Stimulated activated naive CD8-positive, alpha-beta T cell treated with anti-CD3 and anti-CD28 coated beads, Interleukin-15, amount 100 ng/mL, for 72 hours (primary cell): ENCODE data around the gene HVCN1.
A peak's percentile ranks its signal among the peaks of the same experiment; 100 is the strongest.
"Not testable (repeated sequence)": the region's sequence is repeated elsewhere in the genome, so short reads cannot be mapped to it uniquely, and the experiment has no call there.

Source experiments
- ATAC-seq: fragments of 150-1000 bp; cut with Tn5 transposase; 2 replicates; pipeline ENCODE4 v1.10.0; 2021; ENCODE audit warnings: mild to moderate bottlenecking, moderate library complexity
- DNase-seq, 2 donors: peaks; one replicate each; pipeline ENCODE4 v3.0.0; 2021 to 2022
- H3K27ac Mint-ChIP-seq, 2 donors: one replicate each; pipeline ENCODE4 v1.8.0; 2022; ENCODE audit warnings: mild to moderate bottlenecking in 2 of 2, mixed read lengths in 2 of 2, moderate library complexity in 2 of 2
- H3K27me3 Mint-ChIP-seq: one replicate; pipeline ENCODE4 v1.8.0; 2022; ENCODE audit warnings: mixed read lengths
- H3K4me1 Mint-ChIP-seq: one replicate; pipeline ENCODE4 v1.8.0; 2022; ENCODE audit warnings: mild to moderate bottlenecking, mixed read lengths
- H3K4me3 Mint-ChIP-seq, 2 donors: one replicate each; pipeline ENCODE4 v1.8.0; 2022; ENCODE audit warnings: mild to moderate bottlenecking in 2 of 2, mixed read lengths in 2 of 2, moderate library complexity in 1 of 2
- H3K9me3 Mint-ChIP-seq, 2 donors: one replicate each; pipeline ENCODE4 v1.8.0; 2022; ENCODE audit warnings: mixed read lengths in 2 of 2

The HVCN1 gene, protein sequence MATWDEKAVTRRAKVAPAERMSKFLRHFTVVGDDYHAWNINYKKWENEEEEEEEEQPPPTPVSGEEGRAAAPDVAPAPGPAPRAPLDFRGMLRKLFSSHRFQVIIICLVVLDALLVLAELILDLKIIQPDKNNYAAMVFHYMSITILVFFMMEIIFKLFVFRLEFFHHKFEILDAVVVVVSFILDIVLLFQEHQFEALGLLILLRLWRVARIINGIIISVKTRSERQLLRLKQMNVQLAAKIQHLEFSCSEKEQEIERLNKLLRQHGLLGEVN

DNA sequence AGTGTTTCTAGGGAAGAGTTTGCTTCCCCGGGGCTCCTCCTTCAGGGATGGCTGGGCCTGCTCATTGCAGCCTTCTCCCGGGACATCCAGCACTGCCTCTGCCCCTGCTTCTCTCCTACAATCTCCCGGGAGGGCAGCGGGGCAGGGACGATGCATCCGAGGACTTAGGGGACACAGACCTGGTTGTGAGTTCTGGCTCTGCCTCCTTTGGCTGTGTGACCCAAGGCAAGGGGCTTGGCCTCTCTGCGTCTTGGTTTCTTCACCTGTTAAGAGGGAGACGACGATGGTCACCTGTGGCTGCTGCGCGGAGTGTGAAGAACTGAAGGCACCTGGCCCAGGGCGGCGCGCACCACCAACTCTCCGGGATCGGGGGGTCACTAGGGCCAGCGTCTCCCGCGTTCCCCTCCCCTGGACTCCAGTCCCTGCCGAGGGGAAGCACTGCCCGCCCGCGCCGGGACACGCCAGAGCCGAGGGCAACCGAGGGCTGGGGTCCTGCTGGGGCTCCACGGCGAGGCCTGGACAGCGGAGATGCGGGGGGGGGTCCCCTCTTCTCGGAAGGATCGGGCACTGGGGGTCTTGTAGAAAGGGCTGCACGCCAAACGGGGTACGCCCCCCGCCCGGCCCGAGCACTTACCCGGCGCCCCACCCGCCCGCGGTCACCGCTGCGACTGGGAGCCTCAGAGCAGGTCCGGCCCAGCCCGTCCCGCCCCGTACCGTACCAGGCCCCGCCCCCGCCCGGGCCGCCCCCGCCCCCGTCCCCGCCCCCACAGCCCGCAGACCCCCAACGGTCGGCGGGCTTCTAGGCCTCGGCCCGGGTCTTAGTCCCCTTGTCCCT, at the start of gene HVCN1:
Gene HVCN1 (minus strand): TSS at position 670 of the 835 bp plus-strand sequence. CDS start 5,870 bp downstream, outside the sequence.
- Mint-ChIP-seq H3K27ac (peak within 1 kb of the TSS; percentile 88 to 97), H3K4me1 (peaks cover 79% of the 10 kb centered on the region), H3K27me3 (no peaks in the 10 kb centered on the region), H3K4me3 (peak within 1 kb of the TSS; percentile 95 to 98), H3K9me3 (peaks cover 0 to 7% of the 10 kb centered on the region in 2 donors)
- ATAC-seq: peak; percentile 63
- no peak for DNase-seq

- Mint-ChIP-seq H3K4me3 (peak overlapping the region; percentile 49 to 98), H3K27me3 (no peaks in the 10 kb centered on the region)
- no peak for ATAC-seq
Observed at GRCh38 chr12:110737532-110737931, 48.6 kb upstream of the HVCN1 start.

DNA sequence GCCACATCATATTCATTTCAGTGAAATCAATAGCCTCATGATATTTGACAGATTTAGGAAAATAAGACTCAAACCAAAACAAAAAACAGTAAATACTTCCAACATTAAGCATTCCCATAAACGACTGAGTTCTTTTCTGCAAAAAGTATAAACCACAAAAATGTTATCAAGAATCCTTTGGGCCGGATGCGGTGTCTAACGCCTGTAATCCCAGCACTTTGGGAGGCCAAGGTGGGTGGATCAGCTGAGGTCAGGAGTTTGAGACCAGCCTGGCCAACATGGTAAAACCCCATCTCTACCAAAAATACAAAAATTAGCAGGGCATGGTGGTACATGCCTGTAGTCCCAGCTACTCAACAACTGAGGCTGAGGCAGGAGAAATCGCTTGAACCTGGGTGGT, 48.1 kb upstream of the HVCN1 start:
- not testable (repeated sequence) for H3K9me3 Mint-ChIP-seq
- peak overlapping the region in 1 of 2 donors; percentile 49 for H3K4me3 Mint-ChIP-seq

More at GRCh38 chr12:110737532-110737931, 48.6 kb upstream of the HVCN1 start:
- no peak for DNase-seq
- Mint-ChIP-seq H3K9me3 (no peaks in the 10 kb centered on the region), H3K4me1 (peaks cover 78% of the 10 kb centered on the region), H3K27ac (peak overlapping the region; percentile 52 to 88)

DNA sequence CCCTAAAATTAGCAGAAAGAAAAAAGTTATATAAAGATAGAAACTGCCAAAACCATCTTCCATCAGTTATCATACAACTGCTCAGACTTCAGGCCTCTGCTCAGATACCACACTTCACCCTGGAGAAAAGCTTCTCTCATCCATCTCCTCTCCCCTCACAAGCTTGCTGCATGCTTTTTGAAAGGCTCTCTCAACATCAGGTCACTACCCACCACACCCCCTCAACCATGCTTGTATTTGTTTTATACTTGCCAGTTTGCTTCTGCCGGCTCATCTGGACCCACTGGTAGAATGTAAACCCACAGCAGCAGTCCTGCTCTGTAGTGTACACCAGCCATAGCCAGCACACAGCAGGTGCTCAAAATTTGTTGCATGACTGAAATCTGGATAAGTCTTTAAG, 45.0 kb upstream of the HVCN1 start:
- H3K27ac Mint-ChIP-seq: peak overlapping the region; percentile 61 to 76
- no peak for DNase-seq
- H3K4me1 Mint-ChIP-seq: peaks cover 82% of the 10 kb centered on the region
- no peaks in the 10 kb centered on the region for H3K9me3 Mint-ChIP-seq
- ATAC-seq: no peak
- no peaks in the 10 kb centered on the region for H3K27me3 Mint-ChIP-seq
- peak overlapping the region in 1 of 2 donors; percentile 18 for H3K4me3 Mint-ChIP-seq

More for the DNA sequence above, 48.1 kb upstream of the HVCN1 start:
- H3K27me3 Mint-ChIP-seq, ATAC-seq, H3K27ac Mint-ChIP-seq, DNase-seq: not testable (repeated sequence)
- peaks cover 83% of the 10 kb centered on the region for H3K4me1 Mint-ChIP-seq

DNA sequence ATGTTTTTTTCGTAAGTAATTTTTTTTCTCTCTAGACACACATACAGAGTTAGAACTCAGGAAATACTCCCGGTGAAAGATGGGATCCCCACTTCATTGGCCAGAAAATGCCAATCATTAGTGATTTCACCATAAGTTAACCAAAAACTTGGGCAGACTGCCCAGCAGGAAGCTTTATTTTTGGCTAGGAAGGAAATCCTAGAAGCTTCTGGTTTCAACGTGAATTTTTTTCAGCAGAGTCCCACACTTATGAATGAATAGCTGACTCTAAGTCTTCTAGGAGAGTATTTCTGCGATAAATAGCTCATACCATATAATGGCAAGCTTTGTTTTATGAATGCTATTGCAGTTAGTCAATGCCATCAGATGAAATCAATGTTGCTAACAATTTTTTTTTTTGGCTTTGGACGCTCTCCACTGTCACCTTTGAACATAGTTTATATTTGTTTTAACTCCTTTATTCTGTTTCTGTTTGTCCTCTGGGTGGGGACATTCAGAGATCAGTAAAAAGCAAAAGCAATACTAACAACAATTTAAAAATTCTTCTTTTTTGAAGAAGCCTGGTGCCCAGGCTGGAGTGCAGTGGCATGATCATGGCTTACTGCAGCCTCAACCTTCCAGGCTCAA, 44.3 kb upstream of the HVCN1 start:
- Mint-ChIP-seq H3K27ac (peak overlapping the region in 1 of 2 donors; percentile 76), H3K9me3 (no peaks in the 10 kb centered on the region), H3K27me3 (no peaks in the 10 kb centered on the region), H3K4me1 (peaks cover 82% of the 10 kb centered on the region), H3K4me3 (no peak overlapping the region)
- no peak for ATAC-seq
- no peak for DNase-seq

DNA sequence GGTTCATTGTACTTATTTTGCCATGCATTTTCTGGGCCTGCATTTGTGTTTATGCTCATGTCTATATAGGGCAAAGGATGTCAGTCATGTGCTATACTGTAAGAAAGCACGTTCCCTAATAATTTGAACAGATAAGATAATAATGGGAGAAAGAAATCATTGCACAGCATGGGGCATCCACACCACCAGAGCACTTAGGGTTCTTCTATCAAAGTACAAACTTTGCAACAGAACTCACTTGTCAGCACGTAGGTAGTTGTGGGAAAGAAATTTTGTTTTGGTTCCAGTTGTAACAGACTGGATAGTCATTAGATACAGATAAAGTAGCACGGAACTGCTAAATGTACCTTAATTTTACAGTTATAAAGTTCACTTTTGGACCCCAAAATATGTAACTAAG, 43.7 kb upstream of the HVCN1 start:
- no peak for DNase-seq
- no peak for ATAC-seq
- peak overlapping the region in 1 of 2 donors; percentile 85 for H3K27ac Mint-ChIP-seq
- H3K4me1 Mint-ChIP-seq: peaks cover 82% of the 10 kb centered on the region
- no peak overlapping the region for H3K4me3 Mint-ChIP-seq
- no peaks in the 10 kb centered on the region for H3K27me3 Mint-ChIP-seq
- H3K9me3 Mint-ChIP-seq: no peaks in the 10 kb centered on the region

DNA sequence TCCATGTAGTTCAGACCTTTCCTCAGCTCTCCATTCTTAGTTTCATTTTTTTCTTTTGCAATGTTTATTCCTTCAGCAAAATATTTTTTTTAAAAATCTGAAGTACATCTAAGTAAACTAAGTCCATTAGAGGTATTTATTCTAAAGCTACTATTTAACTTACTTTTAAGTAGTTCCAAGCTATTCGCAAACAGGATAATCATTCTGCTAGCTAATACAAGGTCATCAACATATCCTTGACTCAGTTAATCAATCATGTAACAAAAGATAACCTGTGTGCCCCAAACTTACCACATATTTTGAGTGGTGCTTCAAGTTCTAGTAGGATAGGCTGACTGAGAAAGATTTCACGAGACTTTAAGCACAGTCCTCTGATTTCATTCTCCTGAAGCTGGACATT, 42.6 kb upstream of the HVCN1 start:
- ATAC-seq: no peak
- peaks cover 86% of the 10 kb centered on the region for H3K4me1 Mint-ChIP-seq
- no peaks in the 10 kb centered on the region for H3K9me3 Mint-ChIP-seq
- DNase-seq: no peak
- H3K4me3 Mint-ChIP-seq: no peak overlapping the region
- H3K27me3 Mint-ChIP-seq: no peaks in the 10 kb centered on the region
- no peak overlapping the region for H3K27ac Mint-ChIP-seq

DNA sequence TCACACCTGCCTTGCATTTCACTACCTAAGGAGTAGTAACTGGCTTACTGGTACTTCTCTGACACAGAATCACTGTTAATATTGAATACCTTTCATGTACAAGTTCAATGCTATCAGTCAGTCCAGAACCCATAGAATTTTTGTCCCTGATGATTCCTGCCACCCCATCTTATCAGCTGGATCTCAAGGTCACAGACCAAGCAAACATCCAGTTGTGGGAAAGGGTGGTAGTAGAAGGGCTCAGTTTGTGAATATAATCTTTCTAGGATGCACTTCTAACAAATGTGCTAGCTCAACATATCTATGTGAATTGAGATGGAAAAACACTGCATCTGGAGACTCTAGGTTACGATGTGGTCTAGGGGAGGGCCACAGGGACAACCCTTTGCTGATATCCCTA, 39.7 kb upstream of the HVCN1 start:
- H3K27ac Mint-ChIP-seq: peak overlapping the region in 1 of 2 donors; percentile 68

GRCh38 chr12:110726708-110727369, 37.9 kb upstream of the HVCN1 start:
- no peak for ATAC-seq
- Mint-ChIP-seq H3K27ac (peak overlapping the region; percentile 2 to 51), H3K27me3 (no peaks in the 10 kb centered on the region), H3K4me3 (no peak overlapping the region), H3K9me3 (no peaks in the 10 kb centered on the region), H3K4me1 (peaks cover 50% of the 10 kb centered on the region)
- no peak for DNase-seq

More for the DNA sequence above, 39.7 kb upstream of the HVCN1 start:
- DNase-seq: no peak
- peak overlapping the region in 1 of 2 donors; percentile 35 for H3K4me3 Mint-ChIP-seq
- H3K4me1 Mint-ChIP-seq: peaks cover 68% of the 10 kb centered on the region
- no peaks in the 10 kb centered on the region for H3K9me3 Mint-ChIP-seq
- ATAC-seq: no peak
- no peaks in the 10 kb centered on the region for H3K27me3 Mint-ChIP-seq

GRCh38 chr12:110726028-110726427, 37.1 kb upstream of the HVCN1 start:
- peaks cover 42% of the 10 kb centered on the region for H3K4me1 Mint-ChIP-seq
- H3K27ac Mint-ChIP-seq: peak overlapping the region in 1 of 2 donors; percentile 80

DNA sequence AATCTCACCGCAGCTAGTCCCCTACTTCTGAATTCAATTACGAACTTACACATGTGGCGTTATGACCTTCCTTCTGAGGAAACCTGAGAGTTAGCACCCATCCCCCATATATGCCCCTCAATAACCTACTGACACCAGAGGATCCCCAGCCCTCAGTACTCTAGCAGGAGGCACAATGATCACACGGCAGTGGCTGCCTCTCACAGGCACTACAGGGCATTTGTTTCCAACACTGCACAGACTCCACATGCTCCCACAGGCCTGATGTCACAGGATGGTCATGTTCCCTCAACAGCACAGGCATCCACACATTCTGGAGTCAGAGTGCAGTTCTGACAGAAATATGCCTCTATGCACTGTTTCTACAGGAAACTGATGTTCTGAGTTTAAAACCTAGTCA, 36.4 kb upstream of the HVCN1 start:
- ATAC-seq: no peak
- H3K9me3 Mint-ChIP-seq: no peaks in the 10 kb centered on the region
- no peak for DNase-seq
- peaks cover 41% of the 10 kb centered on the region for H3K4me1 Mint-ChIP-seq
- no peaks in the 10 kb centered on the region for H3K27me3 Mint-ChIP-seq
- no peak overlapping the region for H3K4me3 Mint-ChIP-seq
- peak overlapping the region in 1 of 2 donors; percentile 50 for H3K27ac Mint-ChIP-seq

More at GRCh38 chr12:110726028-110726427, 37.1 kb upstream of the HVCN1 start:
- DNase-seq (no peak), ATAC-seq (no peak)
- Mint-ChIP-seq H3K9me3 (no peaks in the 10 kb centered on the region), H3K4me3 (no peak overlapping the region), H3K27me3 (no peaks in the 10 kb centered on the region)

DNA sequence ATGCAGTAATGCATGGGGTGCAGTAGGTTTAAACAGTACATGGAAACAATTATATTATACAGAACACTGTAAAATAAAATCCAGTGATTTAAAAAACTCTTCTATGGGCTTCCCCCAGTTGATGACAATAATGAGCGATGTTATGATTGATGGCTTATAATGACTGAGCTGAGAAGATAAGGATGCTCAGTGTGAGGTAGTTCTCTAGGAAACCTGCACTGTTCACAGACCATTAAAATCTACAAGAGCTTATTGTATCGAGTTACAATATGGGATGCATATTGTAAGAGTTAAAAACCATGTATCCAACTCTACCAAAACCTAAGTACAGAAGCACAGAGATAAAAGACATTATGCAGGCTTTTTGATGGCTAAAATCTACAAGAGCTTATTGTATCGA, 34.0 kb upstream of the HVCN1 start:
- H3K4me1 Mint-ChIP-seq: peaks cover 34% of the 10 kb centered on the region
- H3K9me3 Mint-ChIP-seq, DNase-seq, H3K4me3 Mint-ChIP-seq, H3K27ac Mint-ChIP-seq, ATAC-seq, H3K27me3 Mint-ChIP-seq: not testable (repeated sequence)

GRCh38 chr12:110721570-110721969, 32.7 kb upstream of the HVCN1 start:
- H3K27me3 Mint-ChIP-seq: no peaks in the 10 kb centered on the region
- H3K4me1 Mint-ChIP-seq: peaks cover 24% of the 10 kb centered on the region
- H3K27ac Mint-ChIP-seq: peak overlapping the region in 1 of 2 donors; percentile 81

DNA sequence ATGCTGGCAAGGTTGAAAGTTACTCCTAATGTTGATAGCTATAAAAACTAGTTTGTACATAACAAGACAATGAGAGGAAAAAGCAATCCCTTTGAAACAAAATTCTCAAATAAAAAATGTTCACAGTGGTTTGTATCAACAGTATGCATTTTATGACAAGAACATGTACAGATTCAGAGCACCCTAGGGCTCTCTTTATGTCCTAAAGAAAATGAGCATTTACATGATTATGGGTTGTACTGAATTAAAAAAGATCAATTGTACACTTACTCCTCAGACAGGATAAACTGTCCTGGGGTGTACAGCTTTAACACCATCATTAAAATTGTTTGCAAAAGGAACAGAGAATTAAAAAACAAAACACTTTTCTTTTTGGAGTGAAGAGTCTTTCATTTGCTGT, 31.6 kb upstream of the HVCN1 start:
- DNase-seq (no peak), ATAC-seq (no peak)
- H3K4me1 Mint-ChIP-seq: peaks cover 18% of the 10 kb centered on the region
- H3K27me3 Mint-ChIP-seq: no peaks in the 10 kb centered on the region
- H3K9me3 Mint-ChIP-seq: no peaks in the 10 kb centered on the region
- H3K4me3 Mint-ChIP-seq: no peak overlapping the region
- H3K27ac Mint-ChIP-seq: no peak overlapping the region

More at GRCh38 chr12:110721570-110721969, 32.7 kb upstream of the HVCN1 start:
- no peak overlapping the region for H3K4me3 Mint-ChIP-seq
- ATAC-seq: no peak
- no peaks in the 10 kb centered on the region for H3K9me3 Mint-ChIP-seq
- DNase-seq: no peak
